T-helper 9 cell (primary cell): ENCODE results near the gene COPS7B.
"Not testable (repeated sequence)": the region's sequence is repeated elsewhere in the genome, so short reads cannot be mapped to it uniquely, and the experiment has no call there.

Experiments used
- DNase-seq: peaks from one replicate; pipeline ENCODE4 v3.0.0-alpha.2; 2020
- total RNA-seq, 2 donors: gene quantifications; one replicate each; lab custom pipeline; 2026; lab: John Stamatoyannopoulos, UW

The COPS7B gene
- 20.0 to 31.7 reads per million in 2 donors for total RNA-seq

DNA sequence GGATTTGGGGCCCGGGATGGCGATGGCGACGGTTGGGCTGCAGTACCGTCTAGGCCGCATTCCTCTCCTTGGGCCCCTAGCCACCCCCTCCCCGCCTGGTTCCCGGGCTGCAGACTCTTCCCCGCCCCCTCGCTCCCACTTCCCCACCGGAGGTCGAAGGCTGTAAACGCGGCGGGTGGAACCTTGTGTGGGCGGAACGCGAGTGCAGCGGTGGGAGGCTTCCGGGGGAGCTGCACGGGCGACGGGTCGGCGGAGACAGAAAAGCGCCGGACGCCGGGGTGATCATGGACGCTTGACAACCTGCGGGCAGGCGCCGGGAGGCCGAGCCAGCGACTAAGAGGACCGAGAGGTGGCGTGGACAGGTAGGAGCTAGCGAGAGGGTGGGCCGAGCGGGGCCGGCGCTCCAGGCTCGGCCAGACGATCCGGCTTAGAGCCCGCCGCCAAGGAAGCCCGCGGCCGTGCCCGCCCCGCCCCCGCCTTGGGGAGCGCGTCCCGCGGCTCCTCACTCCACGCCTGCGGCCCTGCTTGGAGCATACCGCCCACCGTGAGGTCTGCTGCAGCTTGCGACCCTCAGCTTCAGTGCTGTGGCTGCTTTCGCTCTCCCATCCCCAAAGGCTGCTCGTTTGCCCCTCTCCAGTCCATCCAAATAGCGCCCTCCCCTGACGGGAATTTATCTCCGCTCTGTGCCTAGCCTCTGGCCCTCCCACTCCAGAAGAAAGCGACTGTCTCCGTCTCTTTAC lies at the start of gene COPS7B:
Gene COPS7B, plus strand, starts transcription at position 269 of the 740 bp plus-strand sequence. CDS start 2,126 bp downstream, outside the sequence.
- DNase-seq = peak; percentile 73

DNA sequence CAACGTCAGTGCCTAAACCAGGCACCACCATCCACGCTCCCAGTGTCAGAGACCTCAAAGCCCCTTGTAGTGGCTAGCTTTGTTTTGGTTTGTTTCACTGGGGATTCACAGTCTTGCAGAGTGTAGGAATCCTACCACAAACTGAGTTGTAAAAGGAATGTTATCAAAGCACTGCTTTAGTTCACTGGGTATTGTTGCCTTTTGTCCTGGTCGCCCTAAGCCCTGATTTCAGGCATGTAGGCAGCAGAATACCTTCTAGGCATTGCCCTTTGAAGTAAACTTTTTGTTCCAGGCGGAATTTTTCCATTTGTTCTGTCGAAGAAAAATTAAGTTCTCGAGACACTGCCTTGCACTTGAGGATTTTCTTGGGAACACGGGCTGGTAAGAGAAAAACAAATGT lies 48.5 kb upstream of the COPS7B start:
- DNase-seq = no peak

DNA sequence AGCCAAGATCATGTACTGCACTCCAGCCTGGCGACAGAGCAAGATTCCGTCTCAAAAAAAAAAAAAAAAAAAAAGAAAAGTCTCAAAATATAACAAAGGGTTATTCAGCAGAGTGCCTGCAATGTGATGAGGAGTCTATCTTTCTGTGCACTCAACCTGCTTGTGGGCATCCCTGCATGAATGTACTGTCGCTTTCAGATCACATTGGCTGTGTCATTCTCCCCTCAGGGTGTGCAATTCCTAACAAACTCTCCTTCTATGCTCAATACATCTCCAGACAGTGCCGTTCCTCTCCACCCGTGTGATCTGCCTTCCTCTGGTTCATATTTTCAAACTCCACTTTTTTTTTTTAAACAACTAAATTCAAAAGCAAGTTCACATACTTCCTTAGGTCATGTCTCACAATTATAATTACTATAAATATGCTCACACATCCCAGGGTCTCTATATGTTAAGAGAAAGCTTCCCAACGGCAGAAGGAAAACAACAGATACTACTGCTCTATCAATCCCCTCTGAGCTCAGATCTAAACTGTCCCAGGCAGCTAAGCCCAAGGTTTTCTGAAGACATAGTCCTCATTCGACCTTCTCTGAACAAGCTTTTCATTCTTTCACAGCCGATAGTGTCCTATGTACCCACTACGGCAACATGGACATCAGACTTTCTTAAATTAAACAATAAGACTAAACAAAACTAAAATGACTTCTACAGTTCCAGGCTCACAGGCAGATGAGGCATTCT lies 42.7 kb upstream of the COPS7B start:
- no peak for DNase-seq

DNA sequence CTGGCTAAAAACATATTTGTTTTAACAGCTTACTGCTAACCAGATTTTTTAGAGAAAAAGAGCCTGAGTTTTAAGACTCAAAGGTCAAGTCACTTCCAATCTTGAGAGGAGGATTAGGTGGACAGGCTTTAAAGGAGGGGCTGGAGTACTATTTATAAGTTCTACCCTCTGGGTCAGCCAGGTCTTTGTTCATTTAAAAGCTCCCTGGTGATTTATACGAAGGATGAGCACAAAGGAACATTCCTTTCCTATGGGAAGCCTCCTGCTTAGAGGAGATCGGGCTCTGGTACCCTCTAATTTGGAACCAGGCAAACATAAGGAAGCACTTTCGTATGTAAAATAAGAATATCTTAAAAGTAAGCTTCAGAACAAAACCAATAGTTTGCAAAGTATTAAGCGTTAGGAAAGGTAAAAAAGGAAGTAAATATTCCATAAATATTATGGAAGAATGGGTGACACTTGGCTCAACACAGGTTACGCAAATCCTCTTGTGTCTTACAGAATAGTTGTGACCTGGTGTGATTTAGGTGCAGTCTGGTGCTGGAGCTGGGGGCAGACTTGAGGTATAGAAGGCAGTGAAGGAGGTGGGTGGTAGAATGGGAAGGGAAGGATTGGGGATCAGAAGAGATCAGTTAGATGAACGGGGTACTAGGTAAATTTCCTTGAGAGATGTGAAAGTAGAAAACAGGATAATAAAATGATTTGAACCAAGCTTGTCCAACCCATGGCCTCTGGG lies 40.8 kb upstream of the COPS7B start:
- DNase-seq = no peak

DNA sequence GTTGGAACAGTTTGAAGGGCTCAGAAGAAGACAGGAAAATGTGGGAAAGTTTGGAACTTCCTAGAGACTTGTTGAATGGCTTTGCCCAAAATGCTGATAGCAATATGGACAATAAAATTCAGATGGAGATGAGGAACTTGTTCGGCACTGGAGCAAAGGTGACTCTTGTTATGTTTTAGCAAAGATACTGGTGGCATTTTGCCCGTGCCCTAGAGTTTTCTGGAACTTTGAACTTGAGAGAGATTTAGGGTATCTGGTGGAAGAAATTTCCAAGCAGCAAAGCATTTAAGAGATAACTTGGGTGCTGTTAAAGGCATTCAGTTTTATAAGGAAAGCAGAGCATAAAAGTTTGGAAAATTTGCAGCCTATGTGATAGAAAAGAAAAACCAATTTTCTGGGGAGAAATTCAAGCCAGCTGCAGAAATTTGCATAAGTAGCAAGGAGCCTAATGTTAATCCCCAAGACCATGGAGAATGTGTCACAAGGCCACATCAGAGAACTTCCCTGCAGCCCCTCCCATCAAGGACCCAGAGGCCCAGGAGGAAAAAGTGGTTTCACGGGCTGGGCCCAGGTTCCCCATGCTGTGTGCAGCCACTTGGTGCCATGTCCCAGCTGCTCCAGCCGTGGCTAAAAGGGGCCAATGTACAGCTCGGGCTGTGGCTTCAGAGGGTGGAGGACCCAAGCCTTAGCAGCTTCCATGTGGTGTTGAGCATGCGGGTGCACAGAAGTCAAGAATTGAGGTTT lies 37.9 kb upstream of the COPS7B start:
- not testable (repeated sequence) for DNase-seq

DNA sequence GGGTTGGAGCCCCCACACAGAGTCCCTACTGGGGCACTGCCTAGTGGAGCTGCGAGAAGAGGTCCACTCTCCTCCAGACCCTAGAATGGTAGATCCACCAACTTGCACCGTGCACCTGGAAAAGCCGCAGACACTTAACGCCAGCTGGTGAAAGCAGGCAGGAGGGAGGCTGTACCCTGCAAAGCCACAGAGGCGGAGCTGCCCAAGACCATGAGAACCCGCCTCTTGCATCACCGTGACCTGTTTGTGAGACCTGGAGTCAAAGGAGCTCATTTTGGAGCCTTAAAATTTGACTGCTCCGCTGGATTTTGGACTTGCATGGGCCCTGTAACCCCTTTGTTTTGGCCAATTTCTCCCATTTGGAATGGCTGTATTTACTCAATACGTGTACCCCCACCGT lies 37.2 kb upstream of the COPS7B start:
- not testable (repeated sequence) for DNase-seq

DNA sequence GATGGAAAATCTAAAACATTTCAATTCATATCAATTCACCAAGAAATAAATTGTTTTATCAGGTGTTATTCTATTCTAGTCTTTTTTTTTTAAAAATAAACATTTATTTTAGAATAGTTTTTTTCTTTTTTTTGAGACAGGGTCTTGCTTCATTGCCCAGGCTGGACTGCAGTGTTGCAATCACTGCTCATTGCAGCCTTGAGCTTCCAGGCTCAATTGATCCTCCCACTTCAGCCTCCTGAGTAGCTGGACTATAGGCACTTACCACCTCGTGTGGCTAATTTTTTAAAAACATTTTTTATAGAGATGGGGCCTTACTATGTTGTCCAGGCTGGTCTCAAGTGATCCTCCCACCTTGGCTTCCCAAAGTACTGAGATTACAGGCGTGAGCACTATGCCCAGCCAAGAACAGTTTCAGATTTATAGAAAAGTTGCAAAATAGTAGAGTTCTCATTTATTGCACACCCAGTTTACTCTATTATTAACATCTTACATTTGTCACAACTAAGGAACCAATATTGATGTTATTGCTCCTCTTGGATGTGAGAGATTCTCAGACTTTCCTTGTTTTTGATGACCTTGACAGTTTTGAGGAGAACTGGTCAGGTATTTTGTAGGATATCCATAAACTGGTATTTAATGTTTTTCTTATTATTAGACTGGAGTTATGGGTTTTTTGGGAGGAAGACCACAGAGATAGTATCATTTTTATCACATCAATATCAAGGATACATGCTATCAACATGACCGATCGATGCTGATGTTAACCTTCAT lies 35.0 kb upstream of the COPS7B start:
- no peak for DNase-seq

DNA sequence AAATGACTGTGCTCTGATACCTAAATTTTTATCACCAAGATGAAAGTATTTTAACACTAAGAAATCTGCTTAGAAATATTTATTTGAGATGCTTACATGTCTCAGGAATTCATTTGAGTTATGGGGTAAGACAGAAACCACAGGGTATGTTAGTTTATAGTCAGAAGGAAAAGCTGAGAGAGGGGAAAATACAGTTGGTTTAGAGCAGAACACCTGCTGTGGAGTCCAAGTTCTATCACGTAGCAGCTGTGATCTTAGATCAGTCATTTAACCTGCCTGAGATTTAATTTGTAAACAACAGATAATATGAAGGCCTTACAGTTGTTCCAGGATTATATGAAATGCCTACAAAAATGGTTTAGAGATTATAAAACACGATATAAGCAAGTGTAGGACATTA lies 34.2 kb upstream of the COPS7B start:
- no peak for DNase-seq

DNA sequence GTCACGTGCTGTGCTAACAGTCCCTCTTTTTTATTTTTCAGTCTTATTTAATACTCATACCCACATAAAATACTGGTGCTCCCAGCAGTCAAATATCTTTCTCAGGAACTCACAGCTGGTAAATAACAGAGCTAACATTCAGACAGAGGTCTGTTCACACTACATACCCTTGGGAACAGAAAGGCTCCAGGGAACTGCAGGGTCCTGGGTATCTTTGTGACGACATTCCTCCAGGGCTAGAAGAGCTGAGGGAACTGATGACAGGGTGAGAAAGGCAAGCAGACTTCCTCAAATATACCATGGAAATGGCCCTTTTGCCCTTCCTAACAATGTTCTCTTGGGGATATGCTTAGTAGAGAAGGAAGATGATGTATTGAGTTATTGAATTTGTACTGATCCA lies 24.5 kb upstream of the COPS7B start:
- no peak for DNase-seq

DNA sequence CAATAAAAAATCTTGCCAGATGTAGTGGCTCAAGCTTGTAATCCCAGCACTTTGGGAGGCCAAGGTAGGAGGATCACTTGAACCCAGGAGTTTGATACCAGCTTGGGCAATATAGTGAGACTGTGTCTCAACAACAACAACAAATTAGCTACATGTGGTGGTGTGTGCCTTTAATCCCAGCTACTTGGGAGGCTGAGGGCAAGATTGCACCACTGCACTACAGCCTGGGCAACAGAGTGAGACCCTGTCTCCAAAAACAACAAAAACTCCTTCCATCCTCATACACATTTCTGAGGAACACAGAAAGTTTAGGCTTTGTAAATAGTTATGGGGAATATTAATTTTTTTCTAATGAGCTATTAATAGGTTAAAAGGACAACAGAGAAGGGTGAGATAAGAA lies 22.1 kb upstream of the COPS7B start:
- DNase-seq = no peak

DNA sequence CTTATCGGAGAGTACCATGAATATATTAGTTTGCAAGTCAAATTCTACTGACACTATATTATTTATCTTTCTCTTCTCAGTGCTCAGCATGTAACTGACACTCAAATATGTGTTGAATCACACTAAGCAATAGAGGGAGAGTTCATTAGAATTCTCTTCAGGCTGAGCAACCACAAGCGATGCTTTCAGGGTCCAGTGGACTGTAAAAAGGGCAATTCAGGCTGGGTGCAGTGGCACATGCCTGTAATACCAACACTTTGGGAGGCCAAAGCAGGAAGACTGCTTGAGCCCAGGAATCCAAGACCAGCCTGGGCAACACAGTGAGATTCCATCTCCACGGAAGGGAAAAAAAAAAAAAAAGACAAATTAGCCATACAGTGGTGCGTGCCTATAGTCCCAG lies 21.5 kb upstream of the COPS7B start:
- no peak for DNase-seq

DNA sequence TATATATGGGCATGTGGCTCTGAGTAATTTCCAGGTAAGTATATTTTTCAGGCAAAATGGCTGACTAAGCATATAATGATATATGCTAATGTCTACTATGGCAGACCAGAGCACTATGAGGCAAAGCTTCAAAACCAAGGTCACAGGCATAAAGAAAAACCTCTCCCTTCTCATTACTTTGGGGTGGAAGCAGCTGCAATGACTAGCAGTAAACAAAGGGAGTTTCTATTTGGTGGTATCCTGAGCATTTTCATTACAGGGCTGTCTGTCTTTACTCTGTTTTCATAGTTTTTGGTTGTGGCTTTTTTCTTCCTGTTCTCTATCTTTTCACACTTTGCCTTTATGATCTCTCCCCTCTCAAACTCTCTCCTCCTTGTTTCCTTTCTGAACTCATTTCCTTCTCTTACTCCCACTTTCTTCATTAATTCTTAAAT lies 20.7 kb upstream of the COPS7B start:
- no peak for DNase-seq

DNA sequence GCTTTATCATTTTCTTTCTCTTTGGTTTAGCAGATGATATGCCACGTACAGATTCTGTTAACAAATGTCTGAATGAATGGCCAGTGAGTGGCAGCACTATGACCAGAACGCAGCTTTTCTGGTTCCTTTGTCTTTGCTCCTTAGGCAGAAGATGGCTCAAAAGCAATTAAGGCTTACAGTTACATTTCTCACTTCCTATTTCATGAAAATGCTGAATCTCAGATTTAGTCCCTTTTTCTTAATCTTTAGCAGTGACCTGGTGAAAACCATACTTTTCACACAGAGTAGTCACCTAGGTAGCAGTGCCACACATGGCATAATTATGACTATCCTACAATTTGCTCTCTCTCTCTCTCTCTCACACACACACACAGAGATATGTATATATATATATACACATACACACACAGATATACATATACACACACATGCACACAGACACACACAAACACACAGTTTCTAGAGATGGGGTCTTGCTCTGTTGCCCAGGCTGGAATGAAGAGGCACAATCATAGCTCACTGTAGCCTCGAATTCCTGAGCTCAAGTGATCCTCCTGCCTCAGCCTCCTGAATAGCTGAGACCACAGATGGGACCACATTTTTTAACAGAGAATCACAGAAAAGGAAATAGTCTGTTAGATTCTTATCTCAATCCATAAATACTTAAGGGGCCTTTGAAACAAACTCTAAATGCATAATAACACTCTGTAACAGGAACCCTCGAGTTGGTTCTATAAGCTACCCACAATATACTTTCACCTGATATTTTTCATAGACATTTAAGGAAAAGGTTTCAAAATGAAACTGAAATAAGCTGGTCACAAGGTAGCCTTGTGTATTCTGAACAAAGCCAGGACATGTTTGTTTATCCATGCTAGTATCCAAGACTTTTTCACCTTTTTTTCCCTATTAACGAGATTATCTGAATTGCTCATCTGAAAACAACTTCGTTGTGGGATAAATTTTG lies 16.8 kb upstream of the COPS7B start:
- DNase-seq = no peak

DNA sequence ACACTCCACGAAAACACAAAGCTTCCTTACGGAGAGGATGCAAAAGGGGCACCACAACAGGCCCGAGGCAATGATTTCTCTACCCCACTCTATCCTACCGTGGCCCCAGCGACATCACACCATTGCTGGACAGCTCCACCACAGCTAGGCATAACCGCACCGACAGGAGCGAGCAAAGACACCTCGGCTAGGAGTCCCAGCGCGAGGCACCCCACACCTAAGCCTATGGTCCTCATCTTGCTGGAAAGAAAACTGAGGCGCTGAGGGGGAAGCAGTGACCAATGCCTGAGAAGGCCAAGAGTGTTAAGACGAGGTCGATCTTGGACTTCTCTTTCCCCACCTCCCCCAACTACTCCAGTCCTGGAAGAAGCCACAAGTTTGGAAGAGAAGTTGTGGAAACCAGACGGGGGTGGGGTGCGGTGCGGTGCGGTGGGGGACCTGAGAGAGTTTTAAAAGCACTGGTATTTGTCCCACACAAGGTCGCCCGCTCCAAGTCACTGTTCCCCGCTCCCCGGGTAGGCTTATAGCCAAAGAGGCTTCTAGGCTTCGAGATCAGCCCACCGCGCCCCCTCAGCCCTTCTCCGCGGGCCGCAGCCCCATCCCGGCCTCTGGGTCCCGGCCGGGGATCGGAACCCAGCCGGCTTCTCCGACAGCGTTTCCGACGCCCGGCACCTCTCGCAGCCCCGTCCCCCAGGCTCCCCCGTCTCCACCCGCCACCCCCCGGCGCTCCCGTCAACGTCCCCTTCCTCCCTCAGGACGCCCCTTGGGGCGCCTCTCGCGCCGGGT lies 5.9 kb upstream of the COPS7B start:
- DNase-seq = no peak

DNA sequence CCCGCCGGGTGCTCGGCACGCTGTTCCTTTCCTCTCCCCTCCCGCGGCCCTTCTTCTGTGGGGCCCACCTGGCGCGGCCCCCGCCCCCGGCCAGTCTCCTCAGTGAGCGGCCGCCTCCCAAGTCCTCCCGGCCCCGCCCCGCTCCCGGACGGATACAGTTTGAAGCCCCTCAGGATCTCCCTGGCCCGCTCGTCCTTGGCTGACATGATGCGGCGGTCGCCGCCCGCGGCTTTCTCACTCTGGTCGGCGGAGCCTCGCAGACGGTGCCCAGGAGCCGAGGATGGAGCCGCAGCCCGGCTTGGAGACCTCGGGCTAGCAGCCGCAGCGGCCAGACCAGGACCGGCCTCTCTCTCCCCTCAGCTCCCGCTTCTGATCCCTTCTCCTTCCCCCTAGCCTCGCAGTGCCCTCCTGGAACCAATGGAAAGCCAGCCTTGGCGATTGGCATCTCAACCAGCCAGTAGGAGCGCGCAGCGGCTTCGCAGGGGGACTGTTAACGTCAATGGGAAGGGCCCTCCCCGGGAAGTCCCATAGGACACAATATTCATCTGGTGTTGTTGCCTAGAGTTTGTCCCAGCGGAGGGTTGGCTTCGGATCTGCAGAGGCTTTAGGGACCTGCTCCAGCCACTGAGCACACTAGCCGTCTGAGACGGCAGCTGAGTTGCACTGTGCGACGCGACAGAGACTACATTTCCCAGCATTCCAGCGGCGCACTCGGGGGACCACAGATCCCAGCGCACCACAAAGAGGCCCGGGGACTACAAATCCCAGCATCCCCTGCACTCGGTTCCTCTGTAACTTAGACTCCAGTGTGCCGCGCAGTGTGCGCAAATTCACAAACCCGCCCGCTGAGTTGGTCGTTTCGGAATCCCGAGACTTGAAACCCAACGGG lies 5.1 kb upstream of the COPS7B start, which contains the start of gene PDE6D:
Gene PDE6D, minus strand, starts transcription at position 374 of the 889 bp plus-strand sequence. Its CDS starts 168 bp downstream, at position 206.
- DNase-seq = peak; percentile 96

DNA sequence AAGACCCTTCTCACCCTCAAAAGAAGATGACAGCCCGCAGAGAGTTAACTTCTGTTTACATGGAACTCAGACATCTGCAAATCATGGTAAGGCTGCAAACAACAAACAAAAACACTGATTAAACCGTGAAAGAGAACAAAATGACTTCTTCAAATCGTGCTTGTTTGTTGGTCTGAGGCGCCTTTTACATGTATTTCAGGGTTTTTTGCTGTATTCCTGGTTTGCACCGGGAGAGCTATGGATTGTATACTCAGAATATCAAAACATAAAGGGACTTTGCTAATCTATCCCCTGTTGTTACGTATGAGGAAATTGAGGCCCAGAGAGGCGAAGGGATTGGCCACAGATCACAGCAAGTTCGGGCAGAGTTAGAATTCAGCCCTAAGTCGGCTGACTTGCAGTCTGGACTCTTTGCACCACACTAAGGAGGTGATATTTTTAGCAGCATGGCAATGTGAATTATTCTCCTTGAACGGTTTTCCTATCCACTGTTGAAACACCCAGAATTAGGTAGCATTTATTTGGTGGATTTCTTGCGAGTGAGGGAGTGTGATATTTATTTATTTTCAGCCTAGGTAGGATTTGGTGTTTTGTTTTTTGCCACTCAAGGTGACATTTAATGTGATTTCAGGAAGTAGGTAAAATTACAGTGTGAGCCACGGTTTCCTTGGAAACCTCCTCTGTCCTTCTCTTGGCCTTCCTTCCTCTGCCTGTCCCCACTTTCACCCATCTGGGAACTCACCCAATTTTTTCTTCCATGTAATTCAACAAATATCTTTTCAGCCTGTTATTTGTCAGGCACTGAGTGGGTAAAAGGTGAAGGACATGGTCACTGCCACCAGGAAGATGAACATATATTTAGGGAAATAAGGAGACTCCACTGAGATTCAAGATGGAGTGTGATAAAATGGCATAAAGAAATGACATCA lies 4.2 kb upstream of the COPS7B start:
- no peak for DNase-seq

DNA sequence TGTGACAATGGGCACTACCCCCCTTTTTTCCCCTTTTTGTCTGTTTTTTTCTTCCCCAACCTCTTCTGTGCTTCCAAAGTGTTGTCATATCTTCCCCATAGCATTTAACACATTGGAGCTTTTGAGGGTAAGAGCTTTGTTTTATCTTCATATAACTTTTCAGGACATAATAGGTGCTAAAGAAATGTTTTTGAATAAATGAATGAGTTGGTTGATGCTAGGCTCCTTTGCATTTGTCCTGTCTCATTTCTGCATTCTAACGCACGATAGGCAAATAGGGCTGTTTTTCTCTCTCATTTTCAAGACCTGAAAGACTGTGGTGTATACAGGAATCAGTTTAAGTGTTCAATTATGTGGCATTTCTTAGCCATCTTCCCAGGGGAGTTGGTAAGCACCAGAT lies 832 bp upstream of the COPS7B start:
- DNase-seq = no peak

DNA sequence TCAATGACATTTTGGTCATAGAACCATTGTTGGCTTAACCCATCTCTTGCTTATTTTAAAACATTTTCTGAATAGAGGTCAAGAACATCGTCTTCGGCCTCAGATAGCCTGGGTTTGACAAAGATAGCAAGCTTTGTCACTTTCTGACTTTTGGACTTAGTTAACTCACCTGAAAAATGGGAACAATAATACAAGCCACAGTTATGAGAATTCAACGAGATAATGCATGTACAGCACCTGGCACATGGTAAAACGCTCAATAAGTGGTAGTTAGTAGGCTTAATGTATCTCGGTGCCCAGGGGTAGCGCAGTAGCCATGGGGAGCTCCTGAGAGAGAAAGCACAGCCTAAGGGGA lies 446 bp upstream of the COPS7B start:
- no peak for DNase-seq
